Panc1 (cell line): ENCODE measurements around the gene SARS1.

ENCODE experiments used
- POLR2AphosphoS5 ChIP-seq: IDR thresholded peaks from 2 replicates; pipeline ENCODE4 v1.6.1; 2012; ENCODE audit warnings: mild to moderate bottlenecking, low read depth, low read length, moderate library complexity
- SIN3A ChIP-seq: IDR thresholded peaks from 2 replicates; pipeline ENCODE4 v1.6.1; 2012; ENCODE audit warnings: low read depth, mild to moderate bottlenecking, low read length, moderate library complexity, borderline replicate concordance; ENCODE audit not compliant: insufficient read depth
- TF ChIP-seq, protein P1 (sequence below), 2 experiments: IDR thresholded peaks; 2 replicates each; pipeline ENCODE4 v1.6.1; 2011 to 2012; ENCODE audit warnings: low read depth in 2 of 2, control low read depth in 1 of 2, low read length in 1 of 2, mild to moderate bottlenecking in 1 of 2, moderate library complexity in 1 of 2; ENCODE audit not compliant: insufficient read depth in 1 of 2
- TF ChIP-seq, protein P2 (sequence below): fragments of 450-650 bp; IDR thresholded peaks from 2 replicates; pipeline ENCODE4 v1.5.1; 2017; ENCODE audit warnings: mild to moderate bottlenecking

DNA sequence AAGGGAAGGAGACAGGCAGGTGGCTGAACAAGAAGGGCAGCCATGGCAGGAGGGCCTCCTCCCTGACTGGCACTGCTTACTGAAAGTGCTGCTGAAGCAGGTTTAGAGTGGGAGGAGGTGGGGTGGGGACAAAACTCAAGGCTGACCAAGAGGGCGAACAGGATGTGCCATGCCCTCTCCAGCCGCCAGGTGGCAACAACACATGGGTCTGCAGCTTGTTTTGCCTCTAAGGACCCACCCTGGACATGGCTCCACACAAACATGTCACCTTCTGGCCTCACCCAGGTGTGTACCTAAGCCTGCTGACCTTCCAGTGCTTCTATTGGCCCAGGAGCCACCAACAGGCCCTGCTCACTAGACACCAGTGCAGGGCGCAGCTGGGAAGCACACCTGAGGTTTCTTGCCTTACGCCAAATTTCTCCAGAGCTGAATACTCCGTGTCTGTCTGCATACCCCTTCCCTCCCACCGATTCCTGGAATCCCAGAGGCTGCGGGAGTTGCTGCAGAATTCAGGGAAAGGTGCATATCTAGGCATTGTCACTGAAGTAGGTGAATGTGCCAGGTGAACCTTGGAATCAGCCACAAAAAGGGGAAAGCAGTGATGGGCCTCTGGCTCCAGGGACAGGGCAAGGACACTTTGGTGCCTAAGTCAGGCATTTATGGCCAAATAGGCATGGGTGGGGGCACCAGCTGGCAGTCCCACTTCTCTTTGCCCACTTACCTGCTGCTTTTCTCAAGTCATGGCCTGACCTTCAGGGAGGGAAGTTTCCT, 63.9 kb downstream of the SARS1 start:
- TF ChIP-seq, protein P1, sequence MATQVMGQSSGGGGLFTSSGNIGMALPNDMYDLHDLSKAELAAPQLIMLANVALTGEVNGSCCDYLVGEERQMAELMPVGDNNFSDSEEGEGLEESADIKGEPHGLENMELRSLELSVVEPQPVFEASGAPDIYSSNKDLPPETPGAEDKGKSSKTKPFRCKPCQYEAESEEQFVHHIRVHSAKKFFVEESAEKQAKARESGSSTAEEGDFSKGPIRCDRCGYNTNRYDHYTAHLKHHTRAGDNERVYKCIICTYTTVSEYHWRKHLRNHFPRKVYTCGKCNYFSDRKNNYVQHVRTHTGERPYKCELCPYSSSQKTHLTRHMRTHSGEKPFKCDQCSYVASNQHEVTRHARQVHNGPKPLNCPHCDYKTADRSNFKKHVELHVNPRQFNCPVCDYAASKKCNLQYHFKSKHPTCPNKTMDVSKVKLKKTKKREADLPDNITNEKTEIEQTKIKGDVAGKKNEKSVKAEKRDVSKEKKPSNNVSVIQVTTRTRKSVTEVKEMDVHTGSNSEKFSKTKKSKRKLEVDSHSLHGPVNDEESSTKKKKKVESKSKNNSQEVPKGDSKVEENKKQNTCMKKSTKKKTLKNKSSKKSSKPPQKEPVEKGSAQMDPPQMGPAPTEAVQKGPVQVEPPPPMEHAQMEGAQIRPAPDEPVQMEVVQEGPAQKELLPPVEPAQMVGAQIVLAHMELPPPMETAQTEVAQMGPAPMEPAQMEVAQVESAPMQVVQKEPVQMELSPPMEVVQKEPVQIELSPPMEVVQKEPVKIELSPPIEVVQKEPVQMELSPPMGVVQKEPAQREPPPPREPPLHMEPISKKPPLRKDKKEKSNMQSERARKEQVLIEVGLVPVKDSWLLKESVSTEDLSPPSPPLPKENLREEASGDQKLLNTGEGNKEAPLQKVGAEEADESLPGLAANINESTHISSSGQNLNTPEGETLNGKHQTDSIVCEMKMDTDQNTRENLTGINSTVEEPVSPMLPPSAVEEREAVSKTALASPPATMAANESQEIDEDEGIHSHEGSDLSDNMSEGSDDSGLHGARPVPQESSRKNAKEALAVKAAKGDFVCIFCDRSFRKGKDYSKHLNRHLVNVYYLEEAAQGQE (IDR thresholded peaks at IDR 0.05; ENCODE audit: insufficient read depth in 1 of 2, low read depth in 2 of 2, low read length in 1 of 2), result no peak
- TF ChIP-seq, protein P2, sequence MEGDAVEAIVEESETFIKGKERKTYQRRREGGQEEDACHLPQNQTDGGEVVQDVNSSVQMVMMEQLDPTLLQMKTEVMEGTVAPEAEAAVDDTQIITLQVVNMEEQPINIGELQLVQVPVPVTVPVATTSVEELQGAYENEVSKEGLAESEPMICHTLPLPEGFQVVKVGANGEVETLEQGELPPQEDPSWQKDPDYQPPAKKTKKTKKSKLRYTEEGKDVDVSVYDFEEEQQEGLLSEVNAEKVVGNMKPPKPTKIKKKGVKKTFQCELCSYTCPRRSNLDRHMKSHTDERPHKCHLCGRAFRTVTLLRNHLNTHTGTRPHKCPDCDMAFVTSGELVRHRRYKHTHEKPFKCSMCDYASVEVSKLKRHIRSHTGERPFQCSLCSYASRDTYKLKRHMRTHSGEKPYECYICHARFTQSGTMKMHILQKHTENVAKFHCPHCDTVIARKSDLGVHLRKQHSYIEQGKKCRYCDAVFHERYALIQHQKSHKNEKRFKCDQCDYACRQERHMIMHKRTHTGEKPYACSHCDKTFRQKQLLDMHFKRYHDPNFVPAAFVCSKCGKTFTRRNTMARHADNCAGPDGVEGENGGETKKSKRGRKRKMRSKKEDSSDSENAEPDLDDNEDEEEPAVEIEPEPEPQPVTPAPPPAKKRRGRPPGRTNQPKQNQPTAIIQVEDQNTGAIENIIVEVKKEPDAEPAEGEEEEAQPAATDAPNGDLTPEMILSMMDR, result peak; percentile 85
- TF ChIP-seq POLR2AphosphoS5 (no peak), SIN3A (no peak)
